ENCODE measurements around the gene RHOV.

RHOV gene

DNA sequence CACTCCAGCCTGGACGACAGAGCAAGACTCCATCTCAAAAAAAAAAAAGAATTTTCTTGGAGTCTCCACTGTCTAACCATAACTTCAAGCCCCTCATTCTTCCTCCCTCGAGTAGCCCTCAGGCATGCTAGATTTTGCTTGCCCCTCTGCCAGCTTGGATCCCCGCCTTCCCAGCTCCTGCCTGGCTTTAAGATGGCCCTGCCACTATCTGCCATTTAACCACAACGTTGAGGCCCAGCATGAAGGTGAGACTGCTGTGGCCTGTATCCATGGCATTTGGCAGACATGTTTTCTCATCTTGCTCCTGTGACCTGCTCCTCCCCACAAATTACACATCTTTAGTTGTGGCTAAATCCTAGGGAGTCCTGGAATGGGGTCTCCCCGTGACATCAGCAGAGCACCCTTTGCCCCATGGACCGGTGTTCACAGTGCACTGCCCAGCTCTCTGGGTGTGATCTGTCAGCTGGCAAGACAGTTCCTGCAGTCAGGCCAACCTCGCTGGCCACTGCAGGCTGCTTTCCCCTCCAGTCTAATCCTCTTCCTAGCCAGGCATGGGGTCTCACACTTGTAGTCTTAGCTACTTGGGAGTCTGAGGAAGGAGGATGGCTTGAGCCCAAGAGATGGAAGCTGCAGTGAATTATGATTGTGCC is 30.6 kb upstream of the RHOV start:
- no peak for DNase-seq (ENCODE audit: low spot score)

DNA sequence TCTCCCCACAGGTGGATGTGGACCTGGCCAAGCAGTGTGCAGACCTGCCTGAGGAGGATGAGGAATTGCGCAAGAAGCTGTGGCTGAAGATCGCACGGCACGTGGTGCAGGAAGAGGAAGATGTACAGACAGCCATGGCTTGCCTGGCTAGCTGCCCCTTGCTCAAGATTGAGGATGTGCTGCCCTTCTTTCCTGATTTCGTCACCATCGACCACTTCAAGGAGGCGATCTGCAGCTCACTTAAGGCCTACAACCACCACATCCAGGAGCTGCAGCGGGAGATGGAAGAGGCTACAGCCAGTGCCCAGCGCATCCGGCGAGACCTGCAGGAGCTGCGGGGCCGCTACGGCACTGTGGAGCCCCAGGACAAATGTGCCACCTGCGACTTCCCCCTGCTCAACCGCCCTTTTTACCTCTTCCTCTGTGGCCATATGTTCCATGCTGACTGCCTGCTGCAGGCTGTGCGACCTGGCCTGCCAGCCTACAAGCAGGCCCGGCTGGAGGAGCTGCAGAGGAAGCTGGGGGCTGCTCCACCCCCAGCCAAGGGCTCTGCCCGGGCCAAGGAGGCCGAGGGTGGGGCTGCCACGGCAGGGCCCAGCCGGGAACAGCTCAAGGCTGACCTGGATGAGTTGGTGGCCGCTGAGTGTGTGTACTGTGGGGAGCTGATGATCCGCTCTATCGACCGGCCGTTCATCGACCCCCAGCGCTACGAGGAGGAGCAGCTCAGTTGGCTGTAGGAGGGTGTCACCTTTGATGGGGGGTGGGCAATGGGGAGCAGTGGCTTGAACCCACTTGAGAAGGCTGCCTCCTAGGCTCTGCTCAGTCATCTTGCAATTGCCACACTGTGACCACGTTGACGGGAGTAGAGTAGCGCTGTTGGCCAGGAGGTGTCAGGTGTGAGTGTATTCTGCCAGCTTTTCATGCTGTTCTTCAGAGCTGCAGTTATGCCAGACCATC is 28.8 kb upstream of the RHOV start:
- no peak for DNase-seq (ENCODE audit: low spot score)

DNA sequence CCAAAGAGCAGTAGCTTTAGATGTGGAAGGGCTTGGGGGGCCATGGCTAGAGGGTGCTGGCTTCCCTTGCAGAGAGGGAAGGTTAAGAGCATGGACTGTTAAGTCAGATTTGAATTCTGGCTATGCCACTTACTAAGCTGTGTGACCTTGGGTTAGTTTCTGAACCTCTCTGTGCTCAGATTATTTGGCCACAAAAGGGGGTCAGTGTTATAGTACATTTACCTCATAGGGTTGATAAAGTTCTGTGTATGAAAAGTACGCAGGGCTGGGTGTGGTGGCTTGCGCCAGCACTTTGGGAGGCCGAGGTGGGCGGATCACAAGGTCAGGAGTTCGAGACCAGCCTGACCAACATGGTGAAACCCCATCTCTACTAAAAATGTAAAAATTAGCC is 27.0 kb upstream of the RHOV start:
- no peak for DNase-seq (ENCODE audit: low spot score)

DNA sequence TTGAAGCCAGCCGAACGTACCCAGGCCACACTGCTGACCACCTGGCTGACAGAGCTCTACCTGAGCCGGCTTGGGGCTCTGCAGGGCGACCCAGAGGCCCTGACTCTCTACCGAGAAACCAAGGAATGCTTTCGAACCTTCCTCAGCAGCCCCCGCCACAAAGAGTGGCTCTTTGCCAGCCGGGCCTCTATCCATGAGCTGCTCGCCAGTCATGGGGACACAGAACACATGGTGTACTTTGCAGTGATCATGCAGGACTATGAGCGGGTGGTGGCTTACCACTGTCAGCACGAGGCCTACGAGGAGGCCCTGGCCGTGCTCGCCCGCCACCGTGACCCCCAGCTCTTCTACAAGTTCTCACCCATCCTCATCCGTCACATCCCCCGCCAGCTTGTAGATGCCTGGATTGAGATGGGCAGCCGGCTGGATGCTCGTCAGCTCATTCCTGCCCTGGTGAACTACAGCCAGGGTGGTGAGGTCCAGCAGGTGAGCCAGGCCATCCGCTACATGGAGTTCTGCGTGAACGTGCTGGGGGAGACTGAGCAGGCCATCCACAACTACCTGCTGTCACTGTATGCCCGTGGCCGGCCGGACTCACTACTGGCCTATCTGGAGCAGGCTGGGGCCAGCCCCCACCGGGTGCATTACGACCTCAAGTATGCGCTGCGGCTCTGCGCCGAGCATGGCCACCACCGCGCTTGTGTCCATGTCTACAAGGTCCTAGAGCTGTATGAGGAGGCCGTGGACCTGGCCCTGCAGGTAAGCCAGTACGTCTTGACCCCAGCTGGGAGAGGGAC is 26.4 kb upstream of the RHOV start:
- DNase-seq (ENCODE audit: low spot score): no peak

DNA sequence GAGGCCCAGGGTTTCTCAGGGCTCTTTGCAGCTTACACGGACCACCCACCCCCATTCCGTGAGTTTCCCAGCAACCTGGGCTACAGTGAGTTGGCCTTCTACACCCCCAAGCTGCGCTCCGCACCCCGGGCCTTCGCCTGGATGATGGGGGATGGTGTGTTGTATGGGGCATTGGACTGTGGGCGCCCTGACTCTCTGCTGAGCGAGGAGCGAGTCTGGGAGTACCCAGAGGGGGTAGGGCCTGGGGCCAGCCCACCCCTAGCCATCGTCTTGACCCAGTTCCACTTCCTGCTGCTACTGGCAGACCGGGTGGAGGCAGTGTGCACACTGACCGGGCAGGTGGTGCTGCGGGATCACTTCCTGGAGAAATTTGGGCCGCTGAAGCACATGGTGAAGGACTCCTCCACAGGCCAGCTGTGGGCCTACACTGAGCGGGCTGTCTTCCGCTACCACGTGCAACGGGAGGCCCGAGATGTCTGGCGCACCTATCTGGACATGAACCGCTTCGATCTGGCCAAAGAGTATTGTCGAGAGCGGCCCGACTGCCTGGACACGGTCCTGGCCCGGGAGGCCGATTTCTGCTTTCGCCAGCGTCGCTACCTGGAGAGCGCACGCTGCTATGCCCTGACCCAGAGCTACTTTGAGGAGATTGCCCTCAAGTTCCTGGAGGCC is 25.6 kb upstream of the RHOV start:
- DNase-seq (ENCODE audit: low spot score): no peak

DNA sequence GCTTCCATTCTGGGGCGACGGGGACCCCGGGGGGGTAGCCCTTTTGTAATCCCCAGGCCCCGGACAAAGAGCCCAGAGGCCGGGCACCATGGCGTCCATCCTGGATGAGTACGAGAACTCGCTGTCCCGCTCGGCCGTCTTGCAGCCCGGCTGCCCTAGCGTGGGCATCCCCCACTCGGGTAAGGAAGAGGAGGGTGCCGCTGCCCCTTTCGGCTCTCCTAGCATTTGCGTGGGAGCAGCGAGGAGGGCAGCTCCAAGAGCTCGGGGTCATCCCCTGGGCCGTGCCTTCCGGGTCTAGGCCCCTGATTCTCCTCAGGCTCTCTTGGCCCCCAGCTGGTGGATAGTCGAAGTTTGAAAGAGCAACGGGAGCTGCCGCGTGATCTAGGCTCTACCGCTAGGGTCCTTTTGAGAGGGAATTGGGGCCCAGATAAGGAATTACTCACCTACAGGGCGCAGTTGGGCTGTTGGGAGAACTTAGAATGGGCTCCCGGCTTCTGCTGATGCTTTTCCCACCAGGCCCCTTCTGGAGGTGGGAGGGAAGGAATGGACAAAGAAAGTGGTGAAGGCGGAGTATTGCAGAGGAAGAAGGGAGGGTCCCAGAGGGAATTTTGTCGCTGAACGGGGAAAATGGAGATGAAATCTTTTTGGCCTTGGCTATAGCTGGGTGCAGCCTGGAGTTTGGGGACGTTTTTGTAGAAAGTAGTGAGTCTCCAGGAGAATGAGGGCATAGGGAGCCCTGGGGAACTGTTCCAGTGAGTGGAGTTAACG is 20.8 kb upstream of the RHOV start:
- DNase-seq (ENCODE audit: low spot score): peak; percentile 62

DNA sequence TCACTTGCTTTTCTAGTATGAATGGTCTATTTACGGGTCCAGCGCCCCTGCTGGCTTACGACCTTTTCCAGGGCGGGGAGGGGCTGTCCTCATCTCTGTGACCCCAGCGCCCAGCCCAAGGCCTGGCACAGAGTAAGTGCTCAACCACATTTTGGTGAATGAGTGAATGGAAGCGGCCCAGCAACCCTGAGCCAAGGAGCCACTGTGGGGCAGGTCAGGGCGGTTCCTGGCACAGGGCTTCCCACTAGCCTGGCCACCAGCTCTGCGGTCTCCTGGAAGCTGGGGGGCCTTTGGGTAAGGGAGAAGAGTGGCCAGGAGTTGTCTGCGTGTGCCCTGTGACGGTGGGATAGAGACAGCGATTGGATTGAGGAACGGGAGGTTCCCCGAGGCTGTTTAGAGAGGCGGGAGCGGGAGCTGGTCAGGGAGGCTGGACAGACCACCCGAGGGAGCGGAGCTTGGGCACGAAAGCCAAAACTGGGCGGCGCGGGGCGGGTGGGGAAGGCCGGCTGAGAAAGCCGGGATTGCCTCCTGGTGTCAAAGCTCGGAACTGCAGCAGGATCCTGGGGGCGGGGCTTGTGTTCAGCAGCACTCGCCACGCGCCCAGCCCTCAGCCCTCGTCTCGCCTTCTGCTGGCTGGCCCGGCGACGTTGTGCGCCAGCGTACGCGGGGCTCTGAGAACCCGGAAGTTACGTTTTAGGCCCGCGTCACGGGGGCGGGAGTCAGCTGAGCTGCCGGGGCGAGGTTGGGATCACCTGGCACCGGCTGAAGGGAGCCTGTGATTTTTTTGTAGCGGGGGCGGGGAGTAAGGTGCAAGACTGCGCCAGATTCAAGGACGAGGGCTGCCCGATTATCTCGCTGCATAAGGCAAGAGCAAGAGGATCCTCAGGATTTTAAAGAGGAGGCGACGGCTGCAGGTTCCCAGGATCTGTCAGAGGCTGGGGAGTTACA is 20.0 kb upstream of the RHOV start, which contains the start of gene VPS18:
TSS of gene VPS18 (plus strand) at position 718 of the 948 bp plus-strand sequence. CDS start 319 bp downstream, outside the sequence.
- peak; percentile 98 for DNase-seq (ENCODE audit: low spot score)

DNA sequence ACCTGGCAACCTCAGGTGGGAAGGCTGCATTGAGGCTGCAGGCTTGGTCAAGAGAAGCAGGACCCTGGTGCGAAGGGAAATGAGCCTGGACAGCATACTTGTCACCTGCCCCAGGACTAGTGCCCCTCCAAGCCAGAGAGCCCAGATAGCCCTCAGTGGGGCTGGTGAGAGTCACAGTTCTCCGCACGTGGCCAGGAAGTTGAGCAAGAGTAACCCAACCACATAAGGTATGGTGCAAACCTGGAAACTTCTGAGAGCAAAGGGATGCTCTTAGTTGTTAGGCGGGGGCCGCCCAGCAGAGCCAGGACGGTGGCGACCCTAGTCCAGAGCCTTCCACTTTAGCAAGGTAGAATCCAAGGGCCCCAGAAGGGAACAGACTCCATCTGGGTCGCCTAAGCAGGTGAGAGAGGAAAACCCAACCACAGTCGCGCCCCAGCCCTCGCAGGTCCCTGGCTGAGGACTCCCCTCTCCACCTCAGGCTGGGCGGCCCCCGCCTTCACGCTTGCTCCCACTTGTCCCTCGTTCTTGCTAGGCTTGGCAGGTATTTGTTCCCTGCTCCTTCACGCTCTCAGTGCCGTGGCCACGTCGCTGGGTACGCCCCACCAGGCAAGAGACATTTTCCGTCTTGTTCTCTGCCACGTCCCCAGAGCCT is 19.1 kb upstream of the RHOV start:
- no peak for DNase-seq (ENCODE audit: low spot score)

DNA sequence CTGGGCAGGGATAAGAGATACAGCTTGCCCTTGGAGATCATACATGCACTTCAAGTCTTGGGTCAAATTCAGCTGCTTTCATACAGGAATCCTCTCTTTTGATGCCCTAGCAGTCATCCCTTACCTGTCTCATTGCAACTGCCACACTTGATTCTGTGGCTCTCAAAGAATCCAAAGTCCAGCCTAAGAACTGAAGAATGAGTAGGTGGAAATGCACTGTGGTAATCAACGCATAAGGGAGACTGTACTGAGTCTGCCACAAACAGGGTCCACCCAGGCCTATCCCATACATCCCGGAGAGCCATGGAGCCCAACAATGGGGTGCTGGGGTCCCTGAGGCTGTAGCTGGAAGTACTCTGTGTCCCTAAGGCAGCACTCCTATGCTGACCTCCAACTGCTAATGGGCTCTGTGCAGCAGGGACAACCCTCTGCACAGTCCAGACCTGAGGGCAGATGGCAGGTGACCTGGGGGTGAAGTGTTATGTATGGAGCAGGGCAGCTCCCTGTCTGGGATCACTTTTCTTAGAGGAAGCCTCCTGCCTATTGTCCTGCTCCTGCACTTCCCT is 18.5 kb upstream of the RHOV start:
- no peak for DNase-seq (ENCODE audit: low spot score)

DNA sequence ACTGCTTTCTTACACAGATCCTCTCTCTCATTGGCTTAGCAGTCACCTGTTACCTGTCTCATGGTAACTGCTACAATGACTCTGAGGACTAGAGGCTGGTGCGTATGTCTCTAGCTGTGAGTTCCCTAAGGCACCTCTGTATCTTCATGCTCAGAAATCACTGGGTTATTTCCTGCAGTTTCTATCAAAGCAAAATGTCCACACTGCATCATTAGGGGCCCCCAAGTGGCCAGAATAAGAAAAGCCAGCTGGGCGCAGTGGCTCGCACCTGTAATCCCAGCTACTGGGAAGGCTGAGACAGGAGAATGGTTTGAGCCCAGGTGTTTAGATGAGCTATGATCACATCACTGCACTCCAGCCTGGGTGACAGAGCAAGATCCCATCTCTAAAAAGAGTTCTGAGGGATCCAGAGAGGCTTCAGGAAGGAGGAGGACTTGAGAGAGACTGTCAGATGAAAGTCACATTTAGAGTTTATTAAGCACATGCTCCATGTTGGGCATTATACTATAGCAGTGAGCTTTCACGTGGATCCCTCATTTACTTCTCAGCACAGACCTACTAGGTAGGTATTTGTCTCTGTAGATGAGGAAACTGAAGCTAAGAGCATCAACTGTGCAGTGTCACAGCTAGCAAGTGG is 17.9 kb upstream of the RHOV start:
- peak; percentile 55 for DNase-seq (ENCODE audit: low spot score)

DNA sequence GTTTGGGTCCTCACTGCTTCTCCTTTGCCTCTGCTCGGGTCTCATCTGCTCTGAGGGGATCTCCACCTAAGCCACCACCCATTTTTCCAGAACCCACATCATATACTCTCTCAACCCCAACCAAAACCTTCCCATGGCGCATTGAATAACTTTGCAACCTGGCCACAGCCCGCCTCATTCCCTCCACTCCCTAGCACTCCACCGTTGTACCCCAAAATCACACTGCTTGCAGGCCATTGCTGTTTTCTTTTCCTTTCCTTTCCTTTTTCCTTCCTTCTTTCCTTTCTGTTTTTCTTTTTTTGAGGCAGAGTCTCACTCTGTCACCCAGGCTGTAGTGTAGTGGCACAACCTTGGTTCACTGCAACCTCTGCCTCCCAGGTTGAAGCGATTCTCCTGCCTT is 17.1 kb upstream of the RHOV start:
- DNase-seq (ENCODE audit: low spot score): no peak

DNA sequence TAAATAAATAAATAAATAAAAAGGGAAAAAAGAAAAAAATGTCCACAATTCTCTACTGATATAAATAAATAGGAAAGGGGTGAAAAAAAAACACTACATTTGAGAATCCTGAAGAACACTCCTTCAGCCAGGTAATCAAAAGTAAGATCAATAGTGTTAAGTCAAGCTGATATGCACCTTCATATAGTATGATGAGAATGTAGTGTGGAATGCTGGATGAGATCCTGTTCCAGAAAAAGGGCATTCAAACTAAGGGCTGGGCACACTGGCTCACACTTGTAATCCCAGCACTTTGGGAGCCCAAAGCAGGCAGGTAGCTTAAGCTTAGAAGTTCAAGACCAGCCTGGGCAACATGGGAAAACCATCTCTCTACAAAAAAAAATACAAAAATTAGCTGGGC is 15.1 kb upstream of the RHOV start:
- no peak for DNase-seq (ENCODE audit: low spot score)

DNA sequence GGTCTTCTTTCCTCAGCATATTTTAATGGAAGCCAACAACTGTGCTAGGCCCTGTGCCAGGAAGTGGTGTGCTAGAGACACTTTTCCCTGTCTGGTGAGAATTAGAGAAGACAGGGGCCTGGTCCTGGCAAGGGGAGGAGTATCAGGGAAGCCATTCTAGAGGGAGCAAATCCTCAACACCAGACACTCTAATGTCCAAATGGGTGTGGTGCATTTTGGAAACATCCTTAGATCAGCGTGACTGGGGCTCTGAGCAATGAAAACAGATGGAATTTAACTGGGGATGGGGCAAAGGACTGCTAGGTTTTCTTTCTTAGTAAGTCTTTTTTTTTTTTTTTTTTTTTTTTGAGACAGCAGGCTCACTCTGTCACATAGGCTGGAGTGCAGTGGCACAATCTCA is 12.6 kb upstream of the RHOV start:
- no peak for DNase-seq (ENCODE audit: low spot score)

DNA sequence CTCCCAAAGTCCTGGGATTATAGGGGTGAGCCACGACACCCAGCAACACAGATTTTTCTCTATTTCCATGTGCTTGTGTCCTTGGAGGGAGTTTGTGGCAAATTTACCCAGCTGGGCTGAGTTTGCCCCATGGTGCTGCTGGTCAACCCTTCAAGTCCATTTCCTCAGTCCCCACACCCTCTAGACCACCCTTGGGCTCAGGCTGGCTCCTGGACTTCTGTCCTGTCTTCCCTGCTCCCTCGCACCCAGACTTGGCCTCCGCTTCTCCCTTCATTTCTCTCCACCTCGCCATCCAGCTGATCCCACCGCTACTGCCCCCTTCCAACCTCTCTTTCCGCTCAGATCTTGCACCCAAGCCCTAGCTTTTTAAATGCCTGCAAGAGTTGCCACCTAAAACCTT is 7.3 kb upstream of the RHOV start:
- DNase-seq (ENCODE audit: low spot score): no peak

DNA sequence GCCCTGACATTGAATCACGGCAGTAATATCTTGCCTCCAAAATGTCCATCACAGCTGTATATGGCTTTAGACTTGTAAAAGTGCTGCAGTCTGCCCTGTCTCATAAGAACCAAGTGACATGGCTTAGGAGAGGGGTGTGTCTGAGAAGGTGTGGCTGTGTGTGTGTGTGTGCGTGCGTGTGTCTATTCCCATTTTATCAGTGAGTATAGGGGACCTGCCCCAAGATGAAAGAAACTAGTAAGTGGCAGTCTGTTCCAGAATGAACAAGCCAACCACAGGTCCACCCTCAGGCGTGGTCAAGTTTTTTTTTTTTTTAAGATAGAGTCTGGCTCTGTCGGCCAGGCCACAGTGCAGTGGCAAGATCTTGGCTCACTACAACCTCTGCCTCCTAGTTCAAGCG is 5.6 kb upstream of the RHOV start:
- no peak for DNase-seq (ENCODE audit: low spot score)

DNA sequence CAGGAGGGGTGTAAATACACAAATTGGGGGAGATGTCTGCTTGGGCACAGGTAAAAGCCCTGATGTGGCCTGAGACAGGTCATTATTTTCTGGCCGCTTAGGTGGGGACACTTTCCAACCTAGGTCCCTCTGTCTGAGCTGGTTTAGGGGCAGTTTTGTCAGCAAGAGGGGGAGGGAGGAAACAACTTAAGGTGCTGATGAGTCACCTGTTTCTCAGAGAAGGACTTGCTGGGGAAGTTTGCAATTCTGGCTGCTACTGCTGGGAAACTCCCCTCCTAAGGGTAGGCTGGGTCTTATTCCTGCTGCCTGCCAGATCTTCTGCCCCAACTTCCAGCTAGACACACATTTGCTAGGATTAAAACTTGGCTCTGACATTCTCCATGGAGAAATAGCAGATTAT is 4.8 kb upstream of the RHOV start:
- peak; percentile 50 for DNase-seq (ENCODE audit: low spot score)

DNA sequence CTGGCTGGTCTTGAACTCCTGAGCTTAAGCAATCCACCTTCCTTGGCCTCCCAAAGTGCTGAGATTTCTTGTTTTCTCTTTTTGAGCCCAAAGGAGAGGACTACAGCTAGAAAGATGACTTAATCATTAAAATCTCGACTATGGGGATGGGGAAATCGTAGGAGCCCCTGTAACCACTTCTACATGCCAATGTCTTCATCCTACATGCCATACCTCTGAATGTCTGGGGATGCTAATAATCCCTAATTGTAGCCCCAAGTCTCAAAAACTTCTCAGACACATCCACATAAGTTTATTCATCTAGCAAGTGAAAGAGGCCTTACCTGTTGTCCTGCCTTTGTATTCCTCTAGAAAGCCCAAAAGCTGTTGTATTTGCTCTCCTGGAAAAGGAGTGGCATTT is 3.7 kb upstream of the RHOV start:
- no peak for DNase-seq (ENCODE audit: low spot score)

DNA sequence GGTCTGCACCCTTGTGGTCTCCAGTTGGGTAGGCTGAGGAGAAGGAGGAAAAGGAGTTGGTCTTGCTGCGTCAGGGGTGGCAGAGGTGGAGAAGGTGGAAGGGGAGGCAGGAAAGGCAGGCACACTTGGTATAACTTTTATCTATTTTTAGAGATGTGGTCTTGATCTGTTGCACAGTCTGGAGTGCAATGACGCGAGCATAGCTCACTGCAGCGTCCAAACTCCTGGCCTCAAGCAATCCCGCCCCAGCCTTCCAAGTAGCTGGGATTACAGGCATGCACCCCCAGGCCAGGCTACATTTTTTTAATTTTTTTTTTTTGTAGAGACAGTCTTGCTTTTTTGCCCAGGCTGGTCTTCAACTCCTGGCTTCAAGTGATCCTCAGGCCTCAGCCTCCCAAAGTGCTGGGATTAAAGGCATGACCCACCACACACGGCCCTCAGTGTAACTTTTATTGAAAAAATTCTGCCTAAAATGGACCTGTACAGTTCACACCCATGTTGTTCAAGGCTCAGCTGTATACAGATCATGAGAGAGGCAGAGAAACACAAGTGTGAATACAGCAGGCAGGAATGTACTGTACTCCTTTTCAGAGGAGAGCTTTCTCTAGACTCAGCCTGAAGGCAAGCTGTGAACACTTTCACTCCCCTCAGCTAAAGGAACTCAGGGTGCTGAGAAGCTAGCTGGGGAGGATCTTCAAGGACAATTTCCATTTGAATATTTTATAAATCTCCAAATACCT is 2.1 kb upstream of the RHOV start:
- DNase-seq (ENCODE audit: low spot score): no peak
